Coronary artery (tissue), 2 donors: ENCODE measurements around the gene FAM219A.
A peak's percentile ranks its signal among the peaks of the same experiment; 100 is the strongest.

ENCODE experiments used
- DNase-seq: peaks from one replicate; pipeline ENCODE4 v3.0.0-alpha.2; 2017; ENCODE audit warnings: low spot score
- H3K27ac ChIP-seq, 2 donors: fragments of 200-600 bp; sonication (generic); one replicate each; pipeline ENCODE4 v1.5.1; 2016 to 2019
- H3K4me3 ChIP-seq: fragments of 200-600 bp; sonication (generic); 2 replicates; pipeline ENCODE4 v1.5.1; 2016; ENCODE audit warnings: mild to moderate bottlenecking, moderate library complexity
- TF ChIP-seq, protein P1 (sequence below): fragments of 200-600 bp; sonication (generic); IDR thresholded peaks from one replicate; pipeline ENCODE4 v1.5.1; 2019; ENCODE audit warnings: antibody characterized with exemption

FAM219A gene

DNA sequence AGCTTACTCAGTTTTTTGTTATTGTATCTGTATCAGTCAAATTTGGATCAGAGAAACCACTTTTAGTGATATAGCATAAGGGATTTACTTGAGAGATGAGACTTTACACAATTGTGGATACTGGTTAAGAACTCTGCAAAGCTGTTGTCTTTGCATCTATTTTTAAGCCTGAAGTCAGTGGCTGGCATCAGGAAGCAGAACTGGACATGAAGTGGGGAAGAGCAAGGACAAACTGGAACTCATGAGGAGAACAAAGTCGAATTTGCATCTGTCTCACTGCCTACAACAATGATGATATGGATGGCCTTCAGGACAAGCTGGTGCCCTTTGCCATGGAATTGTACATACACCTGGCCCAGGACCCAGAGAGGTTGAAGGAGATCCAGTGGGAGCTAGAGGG lies 65.9 kb downstream of the FAM219A start:
- TF ChIP-seq, protein P1, sequence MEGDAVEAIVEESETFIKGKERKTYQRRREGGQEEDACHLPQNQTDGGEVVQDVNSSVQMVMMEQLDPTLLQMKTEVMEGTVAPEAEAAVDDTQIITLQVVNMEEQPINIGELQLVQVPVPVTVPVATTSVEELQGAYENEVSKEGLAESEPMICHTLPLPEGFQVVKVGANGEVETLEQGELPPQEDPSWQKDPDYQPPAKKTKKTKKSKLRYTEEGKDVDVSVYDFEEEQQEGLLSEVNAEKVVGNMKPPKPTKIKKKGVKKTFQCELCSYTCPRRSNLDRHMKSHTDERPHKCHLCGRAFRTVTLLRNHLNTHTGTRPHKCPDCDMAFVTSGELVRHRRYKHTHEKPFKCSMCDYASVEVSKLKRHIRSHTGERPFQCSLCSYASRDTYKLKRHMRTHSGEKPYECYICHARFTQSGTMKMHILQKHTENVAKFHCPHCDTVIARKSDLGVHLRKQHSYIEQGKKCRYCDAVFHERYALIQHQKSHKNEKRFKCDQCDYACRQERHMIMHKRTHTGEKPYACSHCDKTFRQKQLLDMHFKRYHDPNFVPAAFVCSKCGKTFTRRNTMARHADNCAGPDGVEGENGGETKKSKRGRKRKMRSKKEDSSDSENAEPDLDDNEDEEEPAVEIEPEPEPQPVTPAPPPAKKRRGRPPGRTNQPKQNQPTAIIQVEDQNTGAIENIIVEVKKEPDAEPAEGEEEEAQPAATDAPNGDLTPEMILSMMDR: no peak
- H3K27ac ChIP-seq: no peak overlapping the region
- no peak overlapping the region for H3K4me3 ChIP-seq
- no peak for DNase-seq

DNA sequence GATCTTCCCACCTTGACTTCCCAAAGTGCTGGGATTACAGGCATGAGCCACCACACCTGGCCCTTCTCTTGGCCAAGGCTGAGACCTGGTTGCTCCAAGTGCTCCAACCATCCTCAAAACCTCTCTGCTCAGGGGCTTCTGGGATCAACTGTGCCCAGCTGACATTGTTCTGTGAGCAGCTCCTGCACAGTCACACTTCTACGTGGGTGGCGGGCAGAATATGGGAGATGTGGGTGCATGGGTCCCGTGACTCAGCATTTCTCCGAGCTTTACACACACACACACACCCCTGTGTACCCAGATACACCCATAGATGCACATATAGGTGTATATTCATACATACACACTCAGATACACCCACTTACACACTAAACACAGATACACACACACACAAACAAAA lies 71.1 kb downstream of the FAM219A start:
- no peak overlapping the region for H3K4me3 ChIP-seq
- DNase-seq: no peak
- H3K27ac ChIP-seq: no peak overlapping the region
- TF ChIP-seq, protein P1: no peak

DNA sequence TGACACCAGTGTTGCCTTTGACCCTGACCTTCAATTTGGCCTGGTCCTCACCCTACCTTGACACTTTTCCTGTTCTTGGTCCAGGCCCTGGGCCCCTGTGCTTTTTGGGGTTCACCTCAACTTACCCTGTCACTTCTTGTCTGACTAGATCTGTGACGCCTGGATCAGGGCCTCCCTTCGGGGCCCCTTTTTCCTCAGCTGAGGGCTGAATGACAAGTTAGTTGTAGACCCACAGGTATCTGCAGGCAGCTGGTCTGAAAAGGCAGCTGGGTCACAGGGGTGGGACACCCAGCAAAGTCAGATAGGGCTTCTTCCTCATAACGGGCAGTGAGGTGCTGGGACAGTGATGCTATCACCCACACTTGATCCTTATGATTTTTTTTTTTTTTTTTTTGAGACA lies 71.7 kb downstream of the FAM219A start:
- TF ChIP-seq, protein P1: no peak
- DNase-seq: peak; percentile 53
- Histone ChIP-seq H3K27ac (no peak overlapping the region), H3K4me3 (no peak overlapping the region)

DNA sequence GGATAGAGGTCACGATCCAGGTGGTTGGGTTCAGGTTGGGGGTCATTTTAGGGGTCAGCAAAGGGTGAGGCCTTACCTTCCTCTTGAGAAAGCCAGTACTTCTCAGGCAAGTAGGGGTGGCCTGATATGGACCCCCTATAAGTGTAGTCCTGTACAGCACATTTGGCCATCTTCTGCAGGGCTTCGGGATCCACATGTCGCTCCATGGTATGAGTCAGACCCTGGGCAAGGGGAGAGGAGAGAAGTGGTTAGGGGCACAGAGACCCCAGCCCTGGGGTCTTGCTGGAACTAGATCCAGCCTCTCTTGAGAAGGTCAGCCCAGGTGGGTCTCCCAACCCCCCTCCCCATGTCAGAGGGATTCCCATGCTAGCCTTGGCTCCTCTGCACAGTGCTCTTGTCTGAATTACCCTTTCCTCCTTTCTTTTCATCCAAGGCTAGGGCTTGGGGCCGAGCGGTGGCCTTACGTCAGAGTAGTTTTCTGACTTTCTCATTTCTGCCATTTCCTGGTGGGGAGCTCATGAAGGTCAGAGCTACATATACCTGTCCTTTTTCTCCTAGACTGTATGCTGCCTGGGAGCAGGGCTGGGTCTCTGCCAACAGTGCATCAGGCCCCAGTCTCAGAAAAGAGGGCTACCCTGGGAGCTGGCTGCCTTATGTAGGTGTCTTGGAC lies 72.7 kb downstream of the FAM219A start:
- H3K27ac ChIP-seq: no peak overlapping the region
- H3K4me3 ChIP-seq: no peak overlapping the region
- TF ChIP-seq, protein P1: no peak
- DNase-seq: peak; percentile 46

DNA sequence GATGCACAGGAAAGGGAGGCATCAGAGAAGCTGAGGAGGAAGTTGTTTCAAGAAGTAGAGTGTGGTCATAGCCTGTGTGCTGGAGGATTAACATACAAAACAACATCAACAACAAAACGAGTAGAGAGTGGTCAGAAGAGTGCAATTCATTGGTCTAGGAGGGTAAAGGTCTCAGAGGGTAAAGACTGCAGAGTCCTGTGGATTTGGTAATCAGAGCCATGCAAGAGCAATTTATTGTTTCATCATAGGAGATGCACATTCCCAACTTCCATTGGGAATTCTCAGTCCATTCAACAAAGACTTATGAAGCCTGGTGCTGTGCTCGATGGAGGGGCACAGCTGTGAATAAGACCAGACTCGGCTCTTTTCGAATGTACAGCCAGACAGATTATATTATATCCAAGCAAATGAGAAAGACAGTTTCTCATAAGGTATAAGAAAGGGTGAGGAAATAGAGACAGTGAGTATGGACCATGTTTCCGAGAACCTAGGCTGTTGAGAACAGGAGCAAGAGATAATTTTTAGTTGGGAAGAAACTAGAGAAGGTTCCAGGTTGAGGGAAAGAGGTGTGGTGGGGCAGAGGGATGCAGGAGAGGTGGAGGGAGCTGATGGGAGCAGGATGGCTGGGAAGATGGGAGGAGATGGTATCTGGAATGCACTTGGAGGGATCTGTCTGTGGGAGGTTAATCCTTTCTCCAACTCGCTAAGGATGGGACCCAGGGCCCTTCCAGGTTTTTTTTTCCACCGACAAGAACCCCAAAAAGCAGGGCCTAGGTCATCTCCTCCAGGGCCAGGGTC lies 73.8 kb downstream of the FAM219A start:
- Histone ChIP-seq H3K4me3 (no peak overlapping the region), H3K27ac (no peak overlapping the region)
- TF ChIP-seq, protein P1: no peak
- DNase-seq: peak; percentile 46

DNA sequence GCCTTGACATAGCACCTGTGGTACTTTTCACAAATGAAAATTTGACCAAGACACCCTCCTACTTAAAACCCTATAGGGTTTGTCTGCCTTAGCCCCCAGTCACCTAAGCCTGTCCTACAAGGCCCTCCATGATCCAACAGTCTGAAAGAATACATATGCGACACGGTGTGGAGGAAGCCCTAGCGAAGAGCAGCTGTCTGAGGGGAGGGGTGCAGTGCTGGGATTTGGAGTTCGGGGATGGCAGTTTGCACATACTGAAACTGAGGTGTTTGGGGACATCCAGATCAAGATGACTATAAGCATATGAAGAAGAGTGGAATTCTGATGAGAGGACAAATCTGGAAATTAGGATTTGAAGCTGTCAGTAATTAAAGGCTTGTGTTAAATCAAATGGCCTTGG lies 74.5 kb downstream of the FAM219A start:
- no peak overlapping the region for H3K27ac ChIP-seq
- no peak overlapping the region for H3K4me3 ChIP-seq
- TF ChIP-seq, protein P1: no peak
- DNase-seq: peak; percentile 52

DNA sequence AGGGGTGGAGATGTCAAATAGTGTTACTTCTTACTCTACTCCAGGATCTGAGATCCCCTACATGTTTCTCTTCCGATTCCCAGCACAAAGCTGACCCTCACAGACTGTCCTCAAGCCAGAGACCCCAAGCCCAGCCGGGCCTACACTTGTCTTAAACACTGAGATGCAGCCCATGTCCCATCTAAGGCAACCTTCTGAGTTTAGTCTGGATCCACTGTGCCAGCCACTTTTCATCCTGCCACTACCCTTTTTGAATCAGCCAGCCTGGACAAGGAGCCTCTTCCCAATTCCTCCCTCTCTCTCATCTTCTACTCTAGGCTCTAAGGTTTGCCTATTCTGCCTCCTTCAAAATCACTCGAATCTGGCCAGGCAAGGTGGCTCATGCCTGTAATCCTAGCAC lies 75.5 kb downstream of the FAM219A start:
- TF ChIP-seq, protein P1: no peak
- no peak overlapping the region for H3K4me3 ChIP-seq
- H3K27ac ChIP-seq: no peak overlapping the region
- DNase-seq: no peak
